Left renal pelvis (tissue), 4 donors: ENCODE data around the gene SPSB1. TPM values are rescaled to one million over a fixed set of nuclear protein-coding genes. Genes with fewer than 3 reads are reported as not detected.

ENCODE experiments used
- DNase-seq, 4 donors: peaks; one replicate each; pipeline ENCODE4 v3.0.0-alpha.2; 2013; ENCODE audit warnings: low read depth in 4 of 4, low spot score in 3 of 4
- polyA plus RNA-seq, 4 donors: library from polyadenylated mRNA; unstranded; fragments of 120-200 nt; gene quantifications; one replicate each; pipeline ENCODE4 v1.2.1, GENCODE V29; 2013; ENCODE audit not compliant: insufficient read length in 4 of 4

SPSB1 gene
- polyA plus RNA-seq, 4 donors: 11.3 to 19.9 (median 12.1) TPM

GRCh38 chr1:9361630-9362260, 69.1 kb downstream of the SPSB1 start:
- no peak for DNase-seq

GRCh38 chr1:9362488-9362887, 69.8 kb downstream of the SPSB1 start:
- DNase-seq: no peak

GRCh38 chr1:9363061-9363471, 70.4 kb downstream of the SPSB1 start:
- no peak for DNase-seq

- no peak for DNase-seq
Observed at GRCh38 chr1:9366298-9366697, 73.6 kb downstream of the SPSB1 start.

GRCh38 chr1:9366943-9367780, 74.5 kb downstream of the SPSB1 start:
- no peak for DNase-seq

- DNase-seq: no peak
Observed at GRCh38 chr1:9367806-9368205, 75.1 kb downstream of the SPSB1 start.

GRCh38 chr1:9368356-9368755, 75.7 kb downstream of the SPSB1 start:
- no peak for DNase-seq

- DNase-seq: no peak
Observed at GRCh38 chr1:9369964-9370788, 77.5 kb downstream of the SPSB1 start.

GRCh38 chr1:9371391-9371935, 78.8 kb downstream of the SPSB1 start:
- peak; percentile 79 to 90 (median 84) for DNase-seq

GRCh38 chr1:9371951-9372350, 79.3 kb downstream of the SPSB1 start:
- no peak for DNase-seq

- DNase-seq: no peak
Observed at GRCh38 chr1:9373619-9374018, 80.9 kb downstream of the SPSB1 start.

- no peak for DNase-seq
Observed at GRCh38 chr1:9374748-9375341, 82.2 kb downstream of the SPSB1 start.

- DNase-seq: no peak
Observed at GRCh38 chr1:9375912-9376311, 83.2 kb downstream of the SPSB1 start.

GRCh38 chr1:9376430-9376829, 83.7 kb downstream of the SPSB1 start:
- DNase-seq: no peak

GRCh38 chr1:9376886-9377333, 84.2 kb downstream of the SPSB1 start:
- no peak for DNase-seq

GRCh38 chr1:9378801-9379200, 86.1 kb downstream of the SPSB1 start:
- no peak for DNase-seq

- DNase-seq: no peak
Observed at GRCh38 chr1:9380711-9381110, 88.0 kb downstream of the SPSB1 start.

- no peak for DNase-seq
Observed at GRCh38 chr1:9382643-9383491, 90.2 kb downstream of the SPSB1 start.

- no peak for DNase-seq
Observed at GRCh38 chr1:9384128-9384527, 91.4 kb downstream of the SPSB1 start.
